ENCODE data around the gene LZTR1.
"Not testable (repeated sequence)": the region's sequence is repeated elsewhere in the genome, so short reads cannot be mapped to it uniquely, and the experiment has no call there.

LZTR1 gene

DNA sequence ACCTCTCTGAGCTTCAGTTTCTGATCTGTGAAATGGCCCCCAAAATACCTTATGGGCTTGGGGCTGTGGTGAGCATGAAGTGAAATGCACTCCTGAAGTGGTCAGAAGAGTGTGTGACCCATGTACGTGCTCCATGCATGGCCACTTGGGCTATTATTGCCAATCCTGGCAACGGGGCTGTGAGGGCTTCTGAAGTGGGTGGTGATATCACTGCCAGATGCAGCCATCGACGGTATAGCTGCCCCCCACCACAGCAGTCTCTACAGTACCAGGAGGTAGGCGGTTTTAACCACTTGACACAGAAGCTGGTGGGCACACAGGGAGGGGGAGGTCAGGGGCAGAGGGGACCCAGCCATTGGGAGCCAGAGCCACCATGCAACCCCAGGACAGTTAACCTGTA, 66.4 kb downstream of the LZTR1 start:
- not testable (repeated sequence) for H3K27ac ChIP-seq; DNase-seq (ENCODE audit: low read depth, low spot score)

Data from epithelial cell of prostate (primary cell).